ENCODE measurements around the gene VASH1.

DNA sequence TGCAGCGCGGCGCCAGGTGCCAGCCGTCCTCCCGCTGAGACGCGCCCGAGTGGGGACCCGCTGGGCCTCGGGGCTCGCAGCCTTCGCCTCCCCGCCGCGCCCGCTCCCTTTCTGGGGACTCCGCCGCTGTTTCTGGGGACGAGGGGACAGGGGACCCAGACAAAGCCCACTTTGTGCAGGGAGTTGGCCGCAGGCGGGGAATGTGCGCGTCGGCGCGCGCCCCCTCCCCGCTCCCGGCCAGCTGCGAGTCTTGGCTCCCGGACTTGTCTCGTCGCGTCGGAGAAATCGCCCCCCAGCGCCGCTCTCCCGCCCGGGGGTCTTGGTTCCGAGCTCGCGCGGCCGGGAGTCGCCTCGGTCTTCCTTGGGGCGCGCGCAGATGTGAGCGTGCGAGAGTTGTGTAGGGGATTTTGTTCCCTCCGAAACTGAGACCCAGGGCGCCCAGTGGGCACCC, 717 bp downstream of the VASH1 start:
- TF ChIP-seq TAF1 (IDR thresholded peaks at IDR 0.05; ENCODE audit: borderline replicate concordance, low read depth, low read length) (no peak), POLR2AphosphoS5 (IDR thresholded peaks at IDR 0.05; ENCODE audit: low read depth, low read length) (no peak)
- TF ChIP-seq, protein P1, sequence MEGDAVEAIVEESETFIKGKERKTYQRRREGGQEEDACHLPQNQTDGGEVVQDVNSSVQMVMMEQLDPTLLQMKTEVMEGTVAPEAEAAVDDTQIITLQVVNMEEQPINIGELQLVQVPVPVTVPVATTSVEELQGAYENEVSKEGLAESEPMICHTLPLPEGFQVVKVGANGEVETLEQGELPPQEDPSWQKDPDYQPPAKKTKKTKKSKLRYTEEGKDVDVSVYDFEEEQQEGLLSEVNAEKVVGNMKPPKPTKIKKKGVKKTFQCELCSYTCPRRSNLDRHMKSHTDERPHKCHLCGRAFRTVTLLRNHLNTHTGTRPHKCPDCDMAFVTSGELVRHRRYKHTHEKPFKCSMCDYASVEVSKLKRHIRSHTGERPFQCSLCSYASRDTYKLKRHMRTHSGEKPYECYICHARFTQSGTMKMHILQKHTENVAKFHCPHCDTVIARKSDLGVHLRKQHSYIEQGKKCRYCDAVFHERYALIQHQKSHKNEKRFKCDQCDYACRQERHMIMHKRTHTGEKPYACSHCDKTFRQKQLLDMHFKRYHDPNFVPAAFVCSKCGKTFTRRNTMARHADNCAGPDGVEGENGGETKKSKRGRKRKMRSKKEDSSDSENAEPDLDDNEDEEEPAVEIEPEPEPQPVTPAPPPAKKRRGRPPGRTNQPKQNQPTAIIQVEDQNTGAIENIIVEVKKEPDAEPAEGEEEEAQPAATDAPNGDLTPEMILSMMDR (IDR thresholded peaks at IDR 0.05): no peak

Measured in SK-N-SH (cell line).